Thyroid gland (tissue), 4 donors: ENCODE measurements around the gene TYMP. TPM values are rescaled to one million over a fixed set of nuclear protein-coding genes. Genes with fewer than 3 reads are reported as not detected.

ENCODE experiments used
- DNase-seq, 2 donors: peaks; one replicate each; pipeline ENCODE4 v3.0.0-alpha.2; 2019
- H3K27ac ChIP-seq, 3 donors: fragments of 200-600 bp; sonication (generic); 1 replicate in 2 of 3; 2 replicates in 1 of 3; pipeline ENCODE4 v1.5.1; 2016 to 2019; ENCODE audit warnings: mild to moderate bottlenecking in 1 of 3, moderate library complexity in 1 of 3
- H3K27me3 ChIP-seq: fragments of 200-600 bp; sonication (generic); one replicate; pipeline ENCODE4 v1.5.1; 2019
- H3K36me3 ChIP-seq, 2 donors: fragments of 200-600 bp; sonication (generic); one replicate each; pipeline ENCODE4 v1.5.1; 2016 to 2019
- H3K4me1 ChIP-seq, 2 donors: fragments of 200-600 bp; sonication (generic); one replicate each; pipeline ENCODE4 v1.5.1; 2017 to 2019
- H3K4me3 ChIP-seq, 3 donors: fragments of 200-600 bp; sonication (generic); replicated peaks in 1 of 3; 1 replicate in 2 of 3; 2 replicates in 1 of 3; pipeline ENCODE4 v1.5.1; 2016; ENCODE audit warnings: mild to moderate bottlenecking in 1 of 3
- H3K9me3 ChIP-seq: fragments of 200-600 bp; sonication (generic); one replicate; pipeline ENCODE4 v1.5.1; 2017
- POLR2A ChIP-seq, 2 donors: fragments of 450-650 bp; IDR thresholded peaks; one replicate each; pipeline ENCODE4 v1.6.1; 2017; ENCODE audit warnings: antibody characterized with exemption in 2 of 2, mild to moderate bottlenecking in 2 of 2, moderate library complexity in 1 of 2
- WGBS, 2 donors: methylation state at CpG; one replicate each; pipeline ENCODE4 v1.1.5; 2017; 5-methylcytosine and 5-hydroxymethylcytosine counted together
- intact Hi-C: fragments of 100-400 bp; cut with DNase I; formaldehyde crosslinking; loops from one replicate; pipeline ENCODE4 v1.15.1; 2023
- total RNA-seq, 4 donors: library from RNA; depleted of rRNA; stranded (reverse); fragments of >200 nt; gene quantifications; one replicate each; pipeline ENCODE4 v1.2.3, GENCODE V29; 2016
- TF ChIP-seq, protein P1 (sequence below), 6 experiments: fragments of 200-600 bp in 3 of 6; fragments of 450-650 bp in 3 of 6; sonication (generic) in 3 of 6; IDR thresholded peaks; one replicate each; pipeline ENCODE4 v1.5.1; 2016 to 2019; ENCODE audit warnings: antibody characterized with exemption in 6 of 6, mild to moderate bottlenecking in 2 of 6, inconsistent platforms in 1 of 6, moderate library complexity in 1 of 6

Gene TYMP
- total RNA-seq, 4 donors from 2014 or later = 28.0 to 61.0 (median 33.6) TPM

DNA sequence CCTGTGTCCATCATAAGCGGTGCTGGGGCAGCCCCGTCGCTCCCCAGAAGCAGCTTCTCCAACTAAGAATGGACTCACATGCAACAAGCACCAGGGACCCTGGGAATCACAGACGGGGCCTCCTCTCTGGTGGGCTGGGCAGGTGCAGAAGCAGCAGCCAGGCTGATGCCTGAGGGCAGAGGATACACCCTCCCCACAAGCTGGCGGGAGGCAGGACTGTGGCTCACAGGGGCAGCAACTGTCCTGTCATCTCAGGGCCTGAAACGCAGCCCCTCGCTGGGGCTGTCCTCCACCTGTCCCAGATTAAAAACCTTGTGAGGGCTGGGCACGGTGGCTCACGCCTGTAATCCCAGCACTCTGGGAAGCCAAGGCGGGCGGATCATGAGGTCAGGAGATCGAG is 51.9 kb downstream of the TYMP start:
- Histone ChIP-seq H3K9me3 (no peaks in the 10 kb centered on the region), H3K36me3 (no peaks in the 10 kb centered on the region), H3K4me3 (no peak overlapping the region), H3K27me3 (no peaks in the 10 kb centered on the region), H3K4me1 (peaks cover 38 to 46% of the 10 kb centered on the region in 2 donors), H3K27ac (no peak overlapping the region)
- no peak for DNase-seq
- intact Hi-C loops = no loop called here
- WGBS, 2 donors = 89 to 97% methylated on average over 12 of the region's 12 CpGs
- TF ChIP-seq POLR2A (IDR thresholded peaks at IDR 0.05) = no peak
- TF ChIP-seq, protein P1, sequence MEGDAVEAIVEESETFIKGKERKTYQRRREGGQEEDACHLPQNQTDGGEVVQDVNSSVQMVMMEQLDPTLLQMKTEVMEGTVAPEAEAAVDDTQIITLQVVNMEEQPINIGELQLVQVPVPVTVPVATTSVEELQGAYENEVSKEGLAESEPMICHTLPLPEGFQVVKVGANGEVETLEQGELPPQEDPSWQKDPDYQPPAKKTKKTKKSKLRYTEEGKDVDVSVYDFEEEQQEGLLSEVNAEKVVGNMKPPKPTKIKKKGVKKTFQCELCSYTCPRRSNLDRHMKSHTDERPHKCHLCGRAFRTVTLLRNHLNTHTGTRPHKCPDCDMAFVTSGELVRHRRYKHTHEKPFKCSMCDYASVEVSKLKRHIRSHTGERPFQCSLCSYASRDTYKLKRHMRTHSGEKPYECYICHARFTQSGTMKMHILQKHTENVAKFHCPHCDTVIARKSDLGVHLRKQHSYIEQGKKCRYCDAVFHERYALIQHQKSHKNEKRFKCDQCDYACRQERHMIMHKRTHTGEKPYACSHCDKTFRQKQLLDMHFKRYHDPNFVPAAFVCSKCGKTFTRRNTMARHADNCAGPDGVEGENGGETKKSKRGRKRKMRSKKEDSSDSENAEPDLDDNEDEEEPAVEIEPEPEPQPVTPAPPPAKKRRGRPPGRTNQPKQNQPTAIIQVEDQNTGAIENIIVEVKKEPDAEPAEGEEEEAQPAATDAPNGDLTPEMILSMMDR (IDR thresholded peaks at IDR 0.05) = no peak

DNA sequence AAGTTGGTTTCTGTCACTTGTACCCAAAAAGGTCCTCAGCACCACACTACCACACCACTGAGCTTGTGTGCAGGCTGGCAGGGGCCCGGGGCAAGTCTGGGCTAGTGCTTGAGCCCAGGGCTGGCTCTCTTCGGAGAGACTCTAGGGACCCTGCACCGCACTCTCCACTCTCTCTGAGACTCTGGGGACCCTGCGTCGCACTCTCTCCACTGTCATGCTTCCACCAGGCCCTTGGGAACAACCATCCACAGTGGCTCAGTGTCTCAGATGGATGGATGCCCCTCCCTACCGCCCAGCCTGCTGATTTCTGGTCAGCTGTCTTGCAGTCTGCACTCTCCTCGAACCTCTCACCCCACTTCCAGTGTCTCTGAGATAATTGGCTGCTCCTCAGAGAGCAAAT is 52.9 kb downstream of the TYMP start:
- no peaks in the 10 kb centered on the region for H3K36me3 ChIP-seq
- peaks cover 40 to 47% of the 10 kb centered on the region in 2 donors for H3K4me1 ChIP-seq
- intact Hi-C loops = no loop called here
- WGBS, 2 donors = 85 to 87% methylated on average over 7 of the region's 7 CpGs
- no peak overlapping the region for H3K4me3 ChIP-seq
- no peak overlapping the region for H3K27ac ChIP-seq
- H3K27me3 ChIP-seq = no peaks in the 10 kb centered on the region
- no peak for TF ChIP-seq POLR2A (IDR thresholded peaks at IDR 0.05)
- TF ChIP-seq, protein P1 (IDR thresholded peaks at IDR 0.05) = no peak
- DNase-seq = no peak
- H3K9me3 ChIP-seq = no peaks in the 10 kb centered on the region

Other genes with a start within 250 kb of the TYMP start
- gene PLXNB2, start 222.4 kb downstream of the TYMP start, total RNA-seq = 100 to 1,000 TPM; 143 to 266 (median 215) TPM
- gene DENND6B, start 203.0 kb downstream of the TYMP start, total RNA-seq = 10 to 100 TPM in 2 of 4 donors, 1 to 10 TPM in 2; 4.3 to 14.3 (median 9.3) TPM
- gene PPP6R2, start 186.7 kb downstream of the TYMP start, total RNA-seq = 100 to 1,000 TPM in 1 of 4 donors, 10 to 100 TPM in 3; 65.7 to 103 (median 74.0) TPM
- gene SBF1, start 55.0 kb downstream of the TYMP start, total RNA-seq = 100 to 1,000 TPM in 3 of 4 donors, 10 to 100 TPM in 1; 80.0 to 227 (median 128) TPM
- 10 to 100 TPM in 1 of 4 donors, 1 to 10 TPM in 3; 5.2 to 23.5 (median 6.6) TPM for gene ADM2, start 48.5 kb downstream of the TYMP start, total RNA-seq
- 10 to 100 TPM in 1 of 4 donors, 1 to 10 TPM in 3; 2.1 to 11.3 (median 4.7) TPM for gene MIOX, start 43.2 kb downstream of the TYMP start, total RNA-seq
- gene LMF2, start 22.3 kb downstream of the TYMP start, total RNA-seq = 100 to 1,000 TPM in 2 of 4 donors, 10 to 100 TPM in 2; 53.2 to 117 (median 96.6) TPM
- gene NCAPH2, start 21.8 kb downstream of the TYMP start, total RNA-seq = 10 to 100 TPM; 39.6 to 47.5 (median 43.1) TPM
- 1 to 10 TPM in 3 of 4 donors, not detected in 1; 2.6 to 5.5 (median 2.9) TPM for gene SCO2, start 4.4 kb downstream of the TYMP start, total RNA-seq
- gene KLHDC7B, start 15.9 kb upstream of the TYMP start, total RNA-seq = under 1 TPM in 1 of 4 donors, not detected in 3; 0.27 TPM
- 1 to 10 TPM in 3 of 4 donors, not detected in 1; 3.5 to 6.0 (median 4.3) TPM for gene SYCE3, start 32.9 kb upstream of the TYMP start, total RNA-seq
- gene CPT1B, start 48.4 kb upstream of the TYMP start, total RNA-seq = 10 to 100 TPM in 3 of 4 donors, 1 to 10 TPM in 1; 9.7 to 38.7 (median 14.9) TPM
- 10 to 100 TPM; 49.1 to 96.9 (median 67.8) TPM for gene CHKB, start 52.8 kb upstream of the TYMP start, total RNA-seq
- gene MAPK8IP2, start 70.8 kb upstream of the TYMP start, total RNA-seq = 1 to 10 TPM in 3 of 4 donors, under 1 TPM in 1; 0.94 to 3.3 (median 1.5) TPM
- gene ARSA, start 98.1 kb upstream of the TYMP start, total RNA-seq = 10 to 100 TPM; 30.9 to 73.5 (median 61.2) TPM
- 10 to 100 TPM; 11.5 to 23.0 (median 17.7) TPM for gene SHANK3, start 142.8 kb upstream of the TYMP start, total RNA-seq
- 1 to 10 TPM in 1 of 4 donors, under 1 TPM in 1, not detected in 2; 0.27 to 1.4 TPM for gene ACR, start 208.2 kb upstream of the TYMP start, total RNA-seq